Measurements from ENCODE around the gene RPRD1A.

The RPRD1A gene

GRCh38 chr18:36045241-36045991, 21.9 kb downstream of the RPRD1A start:
- no peak for TF ChIP-seq CTCF (conservative IDR thresholded peaks at IDR 0.05; ENCODE audit: low read depth, low read length)
- no peak for DNase-seq (ENCODE audit: low read depth)
- no peak overlapping the region for H3K4me3 ChIP-seq (ENCODE audit: low read depth, low read length)

- DNase-seq (ENCODE audit: low read depth), result no peak
- no peak overlapping the region for H3K4me3 ChIP-seq (ENCODE audit: low read depth, low read length)
- no peak for TF ChIP-seq CTCF (conservative IDR thresholded peaks at IDR 0.05; ENCODE audit: low read depth, low read length)
Measured at GRCh38 chr18:36043153-36043552, 24.2 kb downstream of the RPRD1A start.

GRCh38 chr18:36041146-36041545, 26.2 kb downstream of the RPRD1A start:
- no peak overlapping the region for H3K4me3 ChIP-seq (ENCODE audit: low read depth, low read length)
- no peak for DNase-seq (ENCODE audit: low read depth)
- TF ChIP-seq CTCF (conservative IDR thresholded peaks at IDR 0.05; ENCODE audit: low read depth, low read length), result no peak

- no peak for DNase-seq (ENCODE audit: low read depth)
- H3K4me3 ChIP-seq (ENCODE audit: low read depth, low read length), result no peak overlapping the region
- TF ChIP-seq CTCF (conservative IDR thresholded peaks at IDR 0.05; ENCODE audit: low read depth, low read length), result no peak
Measured at GRCh38 chr18:36038102-36038663, 29.2 kb downstream of the RPRD1A start.

GRCh38 chr18:36035253-36035652, 32.1 kb downstream of the RPRD1A start:
- no peak for TF ChIP-seq CTCF (conservative IDR thresholded peaks at IDR 0.05; ENCODE audit: low read depth, low read length)
- no peak overlapping the region for H3K4me3 ChIP-seq (ENCODE audit: low read depth, low read length)
- DNase-seq (ENCODE audit: low read depth), result no peak

GRCh38 chr18:36034299-36034895, 33.0 kb downstream of the RPRD1A start:
- DNase-seq (ENCODE audit: low read depth), result no peak
- no peak for TF ChIP-seq CTCF (conservative IDR thresholded peaks at IDR 0.05; ENCODE audit: low read depth, low read length)
- no peak overlapping the region for H3K4me3 ChIP-seq (ENCODE audit: low read depth, low read length)

Data from choroid plexus epithelial cell (primary cell).